Ureter (tissue), 1 donor: ENCODE data around the gene CEND1. TPM values are rescaled to one million over a fixed set of nuclear protein-coding genes. Genes with fewer than 3 reads are reported as not detected.

Source experiments
- DNase-seq: peaks from one replicate; pipeline ENCODE4 v3.0.0-alpha.2; 2020; ENCODE audit warnings: low spot score
- total RNA-seq: library from RNA; stranded (reverse); gene quantifications from one replicate; pipeline ENCODE4 v1.2.4, GENCODE V29; 2023
- donor health status: DM: yes; HTN: yes; CAD: no.

Gene CEND1
- total RNA-seq, 1 donor from 2014 or later, result 0.23 TPM

GRCh38 chr11:763549-764321 lies 26.2 kb downstream of the CEND1 start:
- no peak for DNase-seq

- DNase-seq, result no peak
Observed at GRCh38 chr11:763073-763463, 26.8 kb downstream of the CEND1 start.

- DNase-seq, result no peak
Observed at GRCh38 chr11:762421-763072, 27.3 kb downstream of the CEND1 start.

GRCh38 chr11:761526-762108 lies 28.3 kb downstream of the CEND1 start:
- DNase-seq, result no peak

GRCh38 chr11:760236-760635 lies 29.7 kb downstream of the CEND1 start:
- no peak for DNase-seq

GRCh38 chr11:749731-750130 lies 40.2 kb downstream of the CEND1 start:
- DNase-seq, result no peak

GRCh38 chr11:748007-748359 lies 41.9 kb downstream of the CEND1 start:
- no peak for DNase-seq

GRCh38 chr11:747158-748006 lies 42.5 kb downstream of the CEND1 start, which contains the start of gene TALDO1:
TALDO1 (plus strand) TSS chr11:747464; CDS start chr11:747482, 18 bp downstream.
- DNase-seq, result peak; percentile 92

- DNase-seq, result no peak
Observed at GRCh38 chr11:746289-747157, 43.4 kb downstream of the CEND1 start.

- no peak for DNase-seq
Observed at GRCh38 chr11:745428-745827, 44.5 kb downstream of the CEND1 start.

- no peak for DNase-seq
Observed at GRCh38 chr11:742571-743201, 47.2 kb downstream of the CEND1 start.

GRCh38 chr11:742156-742546 lies 47.7 kb downstream of the CEND1 start:
- no peak for DNase-seq

GRCh38 chr11:737899-738298 lies 52.0 kb downstream of the CEND1 start:
- DNase-seq, result peak; percentile 61

GRCh38 chr11:737366-737765 lies 52.5 kb downstream of the CEND1 start:
- DNase-seq, result no peak

Other genes starting within 250 kb of the CEND1 start
- gene LMNTD2, start 229.4 kb downstream of the CEND1 start, total RNA-seq, result 8.8 TPM
- gene RASSF7, start 229.1 kb downstream of the CEND1 start, total RNA-seq, result 54.9 TPM
- gene PHRF1, start 213.6 kb downstream of the CEND1 start, total RNA-seq, result 43.6 TPM
- gene IRF7, start 174.1 kb downstream of the CEND1 start, total RNA-seq, result 14.9 TPM
- gene CDHR5, start 165.1 kb downstream of the CEND1 start, total RNA-seq, result not detected
- gene SCT, start 162.9 kb downstream of the CEND1 start, total RNA-seq, result not detected
- 2.6 TPM for gene DRD4, start 152.8 kb downstream of the CEND1 start, total RNA-seq
- gene DEAF1, start 94.9 kb downstream of the CEND1 start, total RNA-seq, result 36.9 TPM
- gene TMEM80, start 94.3 kb downstream of the CEND1 start, total RNA-seq, result 32.5 TPM
- 156 TPM for gene EPS8L2, start 83.9 kb downstream of the CEND1 start, total RNA-seq
- 172 TPM for gene TALDO1, start 42.6 kb downstream of the CEND1 start, total RNA-seq
- 82.5 TPM for gene GATD1, start 12.6 kb downstream of the CEND1 start, total RNA-seq
- 28.4 TPM for gene SLC25A22, start 8.2 kb upstream of the CEND1 start, total RNA-seq
- 20.6 TPM for gene PIDD1, start 15.1 kb upstream of the CEND1 start, total RNA-seq
- gene RPLP2, start 19.9 kb upstream of the CEND1 start, total RNA-seq, result 2,024 TPM
- gene PNPLA2, start 28.8 kb upstream of the CEND1 start, total RNA-seq, result 118 TPM
- gene CRACR2B, start 37.8 kb upstream of the CEND1 start, total RNA-seq, result 45.8 TPM
- gene CD151, start 42.9 kb upstream of the CEND1 start, total RNA-seq, result 241 TPM
- gene POLR2L, start 52.4 kb upstream of the CEND1 start, total RNA-seq, result 112 TPM
- 47.2 TPM for gene TSPAN4, start 52.8 kb upstream of the CEND1 start, total RNA-seq
- 116 TPM for gene CHID1, start 120.7 kb upstream of the CEND1 start, total RNA-seq
- 100 TPM for gene AP2A2, start 135.8 kb upstream of the CEND1 start, total RNA-seq
- not detected for gene MUC6, start 246.6 kb upstream of the CEND1 start, total RNA-seq